HCT116 (cell line): ENCODE measurements around the gene KCNJ14. TPM values are rescaled to one million over a fixed set of nuclear protein-coding genes. Genes with fewer than 3 reads are reported as not detected.

Experiments
- ATAC-seq: fragments of 200-7000 bp; cut with Tn5 transposase; 2 replicates; pipeline ENCODE4 v1.9.1; 2020; ENCODE audit warnings: mild to moderate bottlenecking, moderate library complexity
- BruUV-seq: library from RNA; stranded (reverse); fragments of 400-500 nt; replicated peaks from 2 replicates; lab custom pipeline; 2021; lab: Mats Ljungman, UMichigan
- CTCF ChIA-PET: fragments of 300-600 bp; sonication (Branson Sonifier 250); formaldehyde crosslinking; loops from one replicate; lab custom pipeline; 2021; ENCODE audit warnings: antibody characterized with exemption; lab: Charles Lee
- POLR2A ChIA-PET: fragments of 300-600, 350-600 bp; sonication (Branson Sonifier 250); formaldehyde crosslinking; loops from one replicate; lab custom pipeline; 2021; ENCODE audit warnings: antibody characterized with exemption; lab: Charles Lee
- RAD21 ChIA-PET, 2 experiments: fragments of 300-600 bp; sonication (Branson Sonifier 250); formaldehyde crosslinking; loops; one replicate each; lab custom pipeline; 2023; ENCODE audit warnings: low total read pairs in 2 of 2; ENCODE audit not compliant: uncharacterized antibody in 2 of 2, unreplicated experiment in 2 of 2, low non-redundant PET in 1 of 2; lab: Charles Lee
- DNase-seq: peaks from one replicate; pipeline ENCODE4 v3.0.0-alpha.2; 2010; ENCODE audit warnings: low read depth, low spot score
- H2AFZ ChIP-seq: fragments of 200-600 bp; shearing (Covaris generic), sonication (generic); 2 replicates; pipeline ENCODE4 v1.6.1; 2017; ENCODE audit warnings: low read depth, mixed run types, mixed read lengths, antibody characterized with exemption, low read length; ENCODE audit not compliant: poor library complexity, severe bottlenecking
- H3K27ac ChIP-seq: 2 replicates; pipeline ENCODE4 v1.5.1; 2012; ENCODE audit warnings: low read depth, low read length
- H3K27me3 ChIP-seq: fragments of 200-600 bp; sonication (generic); 2 replicates; pipeline ENCODE4 v1.6.1; 2016; ENCODE audit warnings: mixed run types, low read length, mixed read lengths; ENCODE audit not compliant: insufficient read depth
- H3K36me3 ChIP-seq, 2 experiments: fragments of 200-500 bp in 1 of 2; fragments of 200-600 bp in 1 of 2; sonication (Bioruptor generic) in 1 of 2; sonication (generic) in 1 of 2; 2 replicates each; pipeline versions ENCODE4 v1.5.1 to v1.6.1; 2014 to 2016; ENCODE audit warnings: low read length in 2 of 2, inconsistent platforms in 1 of 2, mixed read lengths in 1 of 2, mixed run types in 1 of 2; ENCODE audit not compliant: insufficient read depth in 2 of 2, control insufficient read depth in 1 of 2
- H3K4me1 ChIP-seq, 2 experiments: fragments of 200-600 bp in 1 of 2; sonication (generic) in 1 of 2; 2 replicates each; pipeline versions ENCODE4 v1.5.1 to v1.6.1; 2012 to 2017; ENCODE audit warnings: low read length in 2 of 2, inconsistent platforms in 1 of 2, mild to moderate bottlenecking in 1 of 2, mixed read lengths in 1 of 2, mixed run types in 1 of 2, moderate library complexity in 1 of 2; ENCODE audit not compliant: insufficient read depth in 2 of 2, control insufficient read depth in 1 of 2
- H3K4me2 ChIP-seq: fragments of 200-600 bp; sonication (generic); 2 replicates; pipeline ENCODE4 v1.6.1; 2017; ENCODE audit warnings: mixed run types, low read length, mixed read lengths
- H3K4me3 ChIP-seq, 2 experiments: fragments of 200-600 bp in 1 of 2; sonication (generic) in 1 of 2; replicated peaks in 1 of 2; 2 replicates each; pipeline ENCODE4 v1.5.1; 2011 to 2016; ENCODE audit warnings: low read length in 2 of 2, control low read depth in 1 of 2, low read depth in 1 of 2, mild to moderate bottlenecking in 1 of 2, mixed read lengths in 1 of 2, mixed run types in 1 of 2
- H3K79me2 ChIP-seq: fragments of 200-600 bp; sonication (generic); 2 replicates; pipeline ENCODE4 v1.6.1; 2017; ENCODE audit warnings: mild to moderate bottlenecking, mixed run types, low read length, moderate library complexity, mixed read lengths; ENCODE audit not compliant: insufficient read depth
- H3K9ac ChIP-seq: fragments of 200-600 bp; sonication (generic); 2 replicates; pipeline ENCODE4 v1.6.1; 2016; ENCODE audit warnings: low read length, mixed read lengths
- H3K9me2 ChIP-seq: fragments of 200-600 bp; sonication (generic), shearing (Covaris generic); 2 replicates; pipeline ENCODE4 v1.6.1; 2017; ENCODE audit warnings: mixed run types, mild to moderate bottlenecking, moderate library complexity; ENCODE audit not compliant: insufficient read depth
- H3K9me3 ChIP-seq, 2 experiments: fragments of 200-500 bp in 1 of 2; fragments of 200-600 bp in 1 of 2; sonication (Bioruptor generic) in 1 of 2; sonication (generic) in 1 of 2; 2 replicates each; pipeline ENCODE4 v1.6.1; 2014 to 2017; ENCODE audit warnings: low read length in 2 of 2, mixed read lengths in 2 of 2, inconsistent platforms in 1 of 2, low read depth in 1 of 2, mild to moderate bottlenecking in 1 of 2, mixed run types in 1 of 2, moderate library complexity in 1 of 2; ENCODE audit not compliant: control insufficient read depth in 1 of 2, insufficient read depth in 1 of 2
- H4K20me1 ChIP-seq: fragments of 200-600 bp; sonication (generic), shearing (Covaris generic); 2 replicates; pipeline ENCODE4 v1.6.1; 2017; ENCODE audit warnings: mixed run types, mild to moderate bottlenecking, moderate library complexity; ENCODE audit not compliant: insufficient read depth
- CBX3 ChIP-seq: IDR thresholded peaks from 2 replicates; pipeline ENCODE4 v1.6.1; 2012; ENCODE audit warnings: low read depth
- CEBPB ChIP-seq: IDR thresholded peaks from 2 replicates; pipeline ENCODE4 v1.6.1; 2012; ENCODE audit warnings: low read depth
- ELF1 ChIP-seq: IDR thresholded peaks from 2 replicates; pipeline ENCODE4 v1.6.1; 2012; ENCODE audit warnings: low read depth, borderline replicate concordance
- FOSL1 ChIP-seq: IDR thresholded peaks from 2 replicates; pipeline ENCODE4 v1.6.1; 2012; ENCODE audit warnings: low read depth
- JUND ChIP-seq: IDR thresholded peaks from 2 replicates; pipeline ENCODE4 v1.6.1; 2012
- POLR2AphosphoS5 ChIP-seq: IDR thresholded peaks from 2 replicates; pipeline ENCODE4 v1.6.1; 2011; ENCODE audit warnings: mild to moderate bottlenecking, low read depth, low read length, moderate library complexity
- RAD21 ChIP-seq: IDR thresholded peaks from 2 replicates; pipeline ENCODE4 v1.6.1; 2012; ENCODE audit warnings: low read depth, mild to moderate bottlenecking
- SIN3A ChIP-seq: IDR thresholded peaks from 2 replicates; pipeline ENCODE4 v1.6.1; 2012; ENCODE audit warnings: low read depth
- SRF ChIP-seq: IDR thresholded peaks from 2 replicates; pipeline ENCODE4 v1.6.1; 2012; ENCODE audit warnings: low read depth
- TCF7L2 ChIP-seq: IDR thresholded peaks from 2 replicates; pipeline ENCODE4 v1.7.0; 2011; ENCODE audit warnings: borderline replicate concordance, inconsistent platforms; ENCODE audit not compliant: insufficient read depth, insufficient read length; ENCODE audit errors: extremely low read depth
- ZNF274 ChIP-seq: fragments of 200-500 bp; sonication (Bioruptor generic); IDR thresholded peaks from 2 replicates; pipeline ENCODE4 v1.6.1; 2014; ENCODE audit warnings: mild to moderate bottlenecking, low read depth, low read length, inconsistent platforms
- intact Hi-C: fragments of 100-400 bp; cut with micrococcal nuclease; formaldehyde crosslinking; loops from 2 replicates; pipeline ENCODE4 v1.10.0; 2022
- total RNA-seq: library from RNA; stranded (reverse); gene quantifications from one replicate; pipeline ENCODE4 v1.2.1, GENCODE V29; 2021; ENCODE audit not compliant: unreplicated experiment
- TF ChIP-seq, protein P1 (sequence below): IDR thresholded peaks from 2 replicates; pipeline ENCODE4 v1.6.1; 2011; ENCODE audit warnings: mild to moderate bottlenecking, low read length, moderate library complexity; ENCODE audit not compliant: insufficient replicate concordance; ENCODE audit errors: extremely low read depth
- TF ChIP-seq, protein P2 (sequence below): IDR thresholded peaks from 2 replicates; pipeline ENCODE4 v1.6.1; 2012

KCNJ14 gene
- total RNA-seq, 1 experiment from 2014 or later = 2.5 TPM

DNA sequence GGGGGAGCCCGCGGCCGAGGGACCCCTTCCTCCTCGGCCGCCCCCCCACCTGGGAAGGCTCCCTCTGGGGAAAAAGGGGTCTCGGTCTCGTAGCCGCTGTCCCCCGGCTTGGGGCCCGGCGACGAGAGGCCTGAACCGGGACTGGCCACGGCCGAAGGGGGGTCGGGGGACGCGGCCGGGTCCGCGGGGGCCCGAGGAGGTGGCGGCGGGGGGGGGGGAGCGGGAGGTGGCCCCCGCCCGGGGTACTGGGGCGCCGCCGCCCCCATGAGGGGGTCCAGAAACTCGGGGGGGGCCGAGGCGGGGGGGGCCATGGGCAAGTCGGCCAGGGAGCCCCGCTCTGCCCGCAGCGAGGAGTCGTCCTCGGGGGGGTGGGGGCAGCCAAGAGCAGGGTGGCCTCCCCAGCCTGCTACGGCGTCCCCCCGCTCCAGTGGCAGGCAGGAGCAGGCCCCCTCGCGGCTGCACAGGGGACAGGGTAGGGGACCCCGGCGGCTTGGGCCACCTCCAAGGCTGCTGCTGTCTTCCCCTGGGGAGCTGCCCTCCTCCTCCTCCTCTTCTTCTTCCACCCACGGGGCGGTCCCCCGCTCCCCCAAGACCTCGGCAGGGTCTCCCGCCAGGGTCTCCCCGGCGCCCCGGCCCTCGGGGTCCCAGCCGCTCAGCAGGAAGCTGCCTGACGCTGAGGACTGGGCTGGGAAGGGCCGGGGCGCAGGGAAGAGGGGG lies 43.4 kb downstream of the KCNJ14 start:
- POLR2A ChIA-PET = no interaction called here

DNA sequence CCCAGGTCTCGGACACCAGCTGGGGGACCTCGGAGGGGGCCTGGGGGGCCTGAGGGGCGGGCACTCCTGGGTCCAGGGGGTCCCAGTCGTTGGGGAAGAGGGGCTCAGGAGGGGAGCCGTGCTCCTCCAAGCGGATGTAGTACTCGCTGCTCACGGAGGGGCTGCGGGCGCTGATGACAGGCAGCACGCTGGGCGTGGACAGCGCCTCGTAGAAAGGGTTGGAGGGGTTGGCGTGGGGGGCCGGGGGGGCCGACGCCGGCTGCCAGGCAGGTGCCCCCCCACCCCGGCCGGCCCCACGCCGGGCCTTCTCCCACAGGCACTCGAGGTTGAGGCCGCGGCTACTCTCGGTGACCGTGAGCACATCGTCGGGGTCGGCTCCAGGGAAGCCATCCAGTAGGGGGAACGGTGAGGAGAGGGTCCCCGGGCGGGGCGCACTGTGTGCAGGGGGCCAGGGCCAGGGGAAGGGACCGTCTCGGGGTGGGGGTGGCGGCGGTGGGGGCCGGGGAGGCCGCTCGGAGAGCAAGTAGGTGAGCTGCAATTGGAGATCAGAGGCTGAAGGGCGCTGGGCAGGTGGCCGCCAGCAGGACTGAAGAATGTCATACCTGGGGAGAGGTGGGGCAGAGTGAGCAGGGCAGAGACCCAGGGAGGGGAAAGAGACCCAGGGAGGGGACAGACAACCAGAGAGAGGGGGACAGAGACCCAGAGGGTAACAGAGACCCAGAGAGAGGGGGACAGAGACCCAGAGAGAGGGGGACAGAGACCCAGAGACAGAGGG lies 44.1 kb downstream of the KCNJ14 start:
- ATAC-seq (no peak), DNase-seq (no peak)
- Histone ChIP-seq H3K79me2 (peaks cover 4% of the 10 kb centered on the region; the same call in 1 of the 2 replicates), H3K9ac (no peak overlapping the region), H3K9me2 (no peaks in the 10 kb centered on the region), H3K27me3 (no peaks in the 10 kb centered on the region), H3K4me1 (peaks cover 21 to 51% of the 10 kb centered on the region in 2 experiments), H3K4me3 (no peak overlapping the region), H2AFZ (no peak overlapping the region), H3K36me3 (no peaks in the 10 kb centered on the region; a peak in 1 of 4 replicates), H3K4me2 (no peak overlapping the region), H4K20me1 (no peaks in the 10 kb centered on the region), H3K9me3 (no peaks in the 10 kb centered on the region), H3K27ac (no peak overlapping the region)
- CTCF ChIA-PET = interaction anchor here (1.6 kb wide), 1 partner anchor 10 kb away, joined by 6 read pairs; no protein-coding TSS in a partner anchor
- RAD21 ChIA-PET = no interaction called here
- no TSS peak for BruUV-seq
- intact Hi-C loops = loop anchor here (10.0 kb wide), 1 partner anchor 105 kb away; the partner anchor contains the start of genes GRIN2D and KDELR1
- POLR2A ChIA-PET = no interaction called here
- TF ChIP-seq POLR2AphosphoS5 (no peak), SRF (no peak), SIN3A (no peak), RAD21 (no peak), JUND (no peak), TCF7L2 (no peak), ZNF274 (no peak), FOSL1 (no peak)
- TF ChIP-seq, protein P1, sequence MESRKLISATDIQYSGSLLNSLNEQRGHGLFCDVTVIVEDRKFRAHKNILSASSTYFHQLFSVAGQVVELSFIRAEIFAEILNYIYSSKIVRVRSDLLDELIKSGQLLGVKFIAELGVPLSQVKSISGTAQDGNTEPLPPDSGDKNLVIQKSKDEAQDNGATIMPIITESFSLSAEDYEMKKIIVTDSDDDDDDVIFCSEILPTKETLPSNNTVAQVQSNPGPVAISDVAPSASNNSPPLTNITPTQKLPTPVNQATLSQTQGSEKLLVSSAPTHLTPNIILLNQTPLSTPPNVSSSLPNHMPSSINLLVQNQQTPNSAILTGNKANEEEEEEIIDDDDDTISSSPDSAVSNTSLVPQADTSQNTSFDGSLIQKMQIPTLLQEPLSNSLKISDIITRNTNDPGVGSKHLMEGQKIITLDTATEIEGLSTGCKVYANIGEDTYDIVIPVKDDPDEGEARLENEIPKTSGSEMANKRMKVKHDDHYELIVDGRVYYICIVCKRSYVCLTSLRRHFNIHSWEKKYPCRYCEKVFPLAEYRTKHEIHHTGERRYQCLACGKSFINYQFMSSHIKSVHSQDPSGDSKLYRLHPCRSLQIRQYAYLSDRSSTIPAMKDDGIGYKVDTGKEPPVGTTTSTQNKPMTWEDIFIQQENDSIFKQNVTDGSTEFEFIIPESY = no peak
- TF ChIP-seq, protein P2, sequence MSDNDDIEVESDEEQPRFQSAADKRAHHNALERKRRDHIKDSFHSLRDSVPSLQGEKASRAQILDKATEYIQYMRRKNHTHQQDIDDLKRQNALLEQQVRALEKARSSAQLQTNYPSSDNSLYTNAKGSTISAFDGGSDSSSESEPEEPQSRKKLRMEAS = no peak

More for the DNA sequence above, 43.4 kb downstream of the KCNJ14 start:
- Histone ChIP-seq H3K4me2 (no peak overlapping the region), H3K4me3 (no peak overlapping the region), H2AFZ (no peak overlapping the region), H3K79me2 (peaks cover 9% of the 10 kb centered on the region; the same call in 1 of the 2 replicates), H3K27ac (no peak overlapping the region), H3K27me3 (no peaks in the 10 kb centered on the region), H3K9ac (no peak overlapping the region), H3K4me1 (peaks cover 21 to 56% of the 10 kb centered on the region in 2 experiments), H3K36me3 (no peaks in the 10 kb centered on the region; a peak in 1 of 4 replicates), H4K20me1 (no peaks in the 10 kb centered on the region), H3K9me2 (no peaks in the 10 kb centered on the region), H3K9me3 (no peaks in the 10 kb centered on the region)
- ChIA-PET CTCF (no interaction called here), RAD21 (no interaction called here)
- no peak for TF ChIP-seq ELF1
- TF ChIP-seq CBX3 = no peak
- TF ChIP-seq SRF = no peak
- TF ChIP-seq CEBPB = no peak
- TF ChIP-seq, protein P2 = no peak
- DNase-seq (no peak), ATAC-seq (no peak)
- intact Hi-C loops = loop anchor here (10.0 kb wide), 1 partner anchor 104 kb away; the partner anchor contains the start of genes GRIN2D and KDELR1
- no TSS peak for BruUV-seq
